GM18909 (cell line): ENCODE results near the gene ADAM15.

Source experiments
- ATAC-seq: cut with Tn5 transposase; IDR thresholded peaks from one replicate; pipeline ENCODE4 v1.9.1; 2021; ENCODE audit warnings: mild to moderate bottlenecking; ENCODE audit not compliant: unreplicated experiment, poor library complexity

The ADAM15 gene, protein sequence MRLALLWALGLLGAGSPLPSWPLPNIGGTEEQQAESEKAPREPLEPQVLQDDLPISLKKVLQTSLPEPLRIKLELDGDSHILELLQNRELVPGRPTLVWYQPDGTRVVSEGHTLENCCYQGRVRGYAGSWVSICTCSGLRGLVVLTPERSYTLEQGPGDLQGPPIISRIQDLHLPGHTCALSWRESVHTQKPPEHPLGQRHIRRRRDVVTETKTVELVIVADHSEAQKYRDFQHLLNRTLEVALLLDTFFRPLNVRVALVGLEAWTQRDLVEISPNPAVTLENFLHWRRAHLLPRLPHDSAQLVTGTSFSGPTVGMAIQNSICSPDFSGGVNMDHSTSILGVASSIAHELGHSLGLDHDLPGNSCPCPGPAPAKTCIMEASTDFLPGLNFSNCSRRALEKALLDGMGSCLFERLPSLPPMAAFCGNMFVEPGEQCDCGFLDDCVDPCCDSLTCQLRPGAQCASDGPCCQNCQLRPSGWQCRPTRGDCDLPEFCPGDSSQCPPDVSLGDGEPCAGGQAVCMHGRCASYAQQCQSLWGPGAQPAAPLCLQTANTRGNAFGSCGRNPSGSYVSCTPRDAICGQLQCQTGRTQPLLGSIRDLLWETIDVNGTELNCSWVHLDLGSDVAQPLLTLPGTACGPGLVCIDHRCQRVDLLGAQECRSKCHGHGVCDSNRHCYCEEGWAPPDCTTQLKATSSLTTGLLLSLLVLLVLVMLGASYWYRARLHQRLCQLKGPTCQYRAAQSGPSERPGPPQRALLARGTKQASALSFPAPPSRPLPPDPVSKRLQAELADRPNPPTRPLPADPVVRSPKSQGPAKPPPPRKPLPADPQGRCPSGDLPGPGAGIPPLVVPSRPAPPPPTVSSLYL

GRCh38 chr1:155050560-155051341 lies at the start of gene ADAM15:
Gene ADAM15 (plus strand): TSS chr1:155051316. CDS start chr1:155051387, 71 bp downstream.
- ATAC-seq = peak; percentile 59

DNA sequence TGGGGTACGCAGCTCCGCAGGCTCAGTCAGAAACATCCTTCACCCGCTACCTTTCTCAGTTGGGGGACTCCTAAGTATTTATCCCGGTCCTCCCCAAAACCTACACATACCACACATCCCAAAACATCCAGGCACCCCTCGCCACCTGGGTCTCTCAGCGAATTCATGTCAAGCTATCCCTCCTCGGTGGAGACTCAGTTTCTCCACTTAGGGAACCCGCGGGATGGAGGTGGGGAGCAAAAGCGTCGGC lies 49.8 kb upstream of the ADAM15 start:
- ATAC-seq = no peak

DNA sequence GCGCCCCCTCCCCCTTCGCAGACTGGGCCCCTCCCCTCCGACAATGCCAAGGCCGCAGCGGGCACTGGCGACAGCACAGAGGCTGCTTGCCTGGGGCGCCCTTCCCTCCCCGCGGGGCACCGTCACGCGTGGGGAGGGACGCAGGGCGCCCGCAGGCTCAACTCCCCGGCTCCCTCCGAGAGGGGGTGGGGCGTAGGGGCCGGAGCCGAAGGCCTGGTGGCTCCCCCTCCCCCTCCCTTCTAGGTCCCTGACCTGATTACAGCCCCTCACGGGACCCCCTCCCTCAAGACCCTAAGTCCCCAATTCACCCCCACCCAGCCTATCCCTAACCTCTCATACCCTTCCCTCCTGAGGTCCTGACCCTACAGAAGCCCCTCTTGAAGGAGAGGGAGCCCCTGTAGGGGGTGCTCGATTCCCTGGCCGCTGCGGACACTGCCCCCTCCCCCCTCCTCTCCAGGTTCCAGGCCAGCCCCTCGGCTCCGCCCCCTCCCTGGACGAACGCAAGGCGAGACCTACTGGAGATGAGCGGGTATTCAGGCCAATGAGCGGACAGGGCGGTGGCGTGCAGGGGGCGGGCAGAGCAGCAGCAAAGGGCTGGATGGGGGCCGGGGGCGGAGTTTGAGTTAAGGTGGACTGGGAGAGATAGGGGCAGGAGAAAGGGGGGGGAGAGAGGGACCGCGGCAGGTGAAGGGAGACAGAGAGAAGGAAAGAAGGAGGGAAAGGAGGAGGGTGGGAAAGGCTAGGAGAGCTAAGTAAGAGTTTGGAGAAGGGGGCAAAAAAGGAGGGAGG lies 49.2 kb upstream of the ADAM15 start:
- peak; percentile 53 for ATAC-seq

- ATAC-seq = no peak
Observed at GRCh38 chr1:155002464-155003226, 48.5 kb upstream of the ADAM15 start, which contains the start of gene ZBTB7B. Gene ZBTB7B (plus strand): TSS chr1:155002802. CDS start chr1:155014661, 11,859 bp downstream.

- no peak for ATAC-seq
Observed at GRCh38 chr1:155003227-155003765, 47.8 kb upstream of the ADAM15 start.

- no peak for ATAC-seq
Observed at GRCh38 chr1:155003766-155004351, 47.3 kb upstream of the ADAM15 start.

DNA sequence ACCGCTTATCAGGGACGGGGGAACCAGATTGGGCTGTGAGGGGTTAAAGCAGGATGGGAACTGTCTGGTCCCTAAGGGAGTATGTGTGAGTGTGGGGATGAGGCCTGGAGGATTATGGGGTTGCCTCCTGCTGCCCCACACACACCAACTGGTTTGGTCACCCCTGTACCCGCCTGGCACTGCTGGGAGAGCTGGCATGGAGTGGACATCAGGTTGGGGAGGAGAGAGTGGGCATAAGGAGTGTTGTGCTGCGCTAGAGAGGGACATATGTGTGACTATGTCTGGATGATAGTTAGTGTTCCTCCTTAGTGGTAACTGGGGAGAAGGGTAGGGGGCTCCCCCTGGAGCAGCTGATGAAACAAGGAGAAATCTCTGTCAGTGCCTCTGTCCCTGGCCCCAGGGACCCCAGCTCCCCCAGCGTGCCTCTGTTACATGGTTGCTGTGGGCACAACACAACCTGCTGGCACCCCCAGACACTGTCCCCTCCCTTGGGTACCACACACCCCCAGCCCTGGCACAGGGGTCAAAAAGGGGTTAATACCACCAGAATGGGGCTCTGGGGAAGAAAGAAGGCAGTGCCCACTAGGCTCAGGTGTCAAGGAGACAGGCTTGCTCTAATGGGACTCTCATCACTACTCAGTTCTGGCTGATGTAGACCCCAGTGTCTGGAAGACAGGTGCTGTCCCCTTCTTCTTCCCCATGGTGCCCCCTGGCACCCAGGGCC lies 46.6 kb upstream of the ADAM15 start:
- no peak for ATAC-seq

DNA sequence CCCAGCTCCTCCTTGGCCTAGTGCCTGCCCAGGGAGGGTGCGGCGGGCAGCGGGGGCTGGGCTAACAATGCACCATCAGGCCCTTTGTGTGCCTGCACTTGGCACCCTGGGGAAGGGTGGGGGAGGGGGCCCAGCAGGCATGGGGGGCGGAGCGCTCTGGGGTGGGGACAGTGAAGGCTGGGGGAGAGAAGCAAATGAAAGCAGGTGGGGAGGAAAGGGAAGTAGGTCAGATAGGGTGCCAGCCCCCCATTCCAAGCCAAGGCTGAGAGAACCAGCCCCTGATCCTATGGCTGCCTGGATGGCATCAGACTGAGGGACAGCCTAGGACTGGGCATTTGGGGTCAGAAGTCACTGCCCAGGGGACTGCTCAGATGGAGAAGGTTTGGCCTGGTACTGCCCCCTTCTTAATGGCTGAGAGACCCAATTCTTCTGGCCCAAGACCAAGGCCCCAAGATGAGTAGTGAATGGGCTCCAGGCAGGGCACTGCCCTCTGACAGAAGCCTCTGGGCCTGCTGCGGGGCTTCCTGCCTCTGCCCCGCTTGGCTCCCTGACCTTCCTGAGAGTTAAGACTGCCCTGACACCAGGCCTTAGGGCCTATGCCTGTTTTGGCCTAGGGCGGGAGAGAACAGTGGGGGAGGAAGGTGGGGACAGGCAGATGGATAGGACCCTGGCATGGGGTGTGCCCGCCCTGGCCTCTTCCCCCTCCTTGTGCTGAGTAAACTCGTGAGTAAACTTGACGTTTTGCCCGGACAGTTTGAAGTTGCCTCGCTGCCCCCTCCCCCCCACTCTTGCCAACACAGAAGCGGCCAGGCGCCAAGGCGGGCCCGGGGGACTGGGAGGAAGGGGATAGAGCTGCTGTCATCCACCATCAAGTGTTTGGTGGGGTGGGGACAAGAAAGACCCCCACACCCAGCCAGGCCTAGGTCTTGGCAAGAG lies 45.8 kb upstream of the ADAM15 start:
- ATAC-seq = no peak

DNA sequence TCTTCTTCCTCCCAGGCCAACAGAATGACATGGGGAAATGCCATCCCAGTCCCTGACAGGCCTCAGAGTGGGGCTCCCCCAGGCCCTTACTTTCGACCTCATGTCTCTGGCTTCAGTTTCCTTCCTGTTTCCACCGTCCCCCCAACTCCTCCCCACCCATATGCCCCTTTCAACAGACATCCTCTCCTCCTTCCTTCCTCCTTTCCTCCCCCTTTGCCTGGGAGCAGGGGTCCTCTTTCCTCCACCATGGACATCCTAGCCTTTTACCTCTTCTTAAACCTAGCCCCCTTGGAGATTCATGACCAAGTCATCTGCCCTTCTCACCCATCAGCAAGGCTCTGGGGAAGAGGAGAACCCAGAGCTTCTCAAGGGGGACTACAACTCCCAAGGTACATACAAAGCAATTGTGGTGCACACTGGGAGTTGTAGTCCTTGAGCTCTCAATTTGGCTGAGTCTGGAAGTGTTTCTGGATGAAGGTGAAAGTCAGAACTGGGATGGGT lies 44.5 kb upstream of the ADAM15 start:
- no peak for ATAC-seq

DNA sequence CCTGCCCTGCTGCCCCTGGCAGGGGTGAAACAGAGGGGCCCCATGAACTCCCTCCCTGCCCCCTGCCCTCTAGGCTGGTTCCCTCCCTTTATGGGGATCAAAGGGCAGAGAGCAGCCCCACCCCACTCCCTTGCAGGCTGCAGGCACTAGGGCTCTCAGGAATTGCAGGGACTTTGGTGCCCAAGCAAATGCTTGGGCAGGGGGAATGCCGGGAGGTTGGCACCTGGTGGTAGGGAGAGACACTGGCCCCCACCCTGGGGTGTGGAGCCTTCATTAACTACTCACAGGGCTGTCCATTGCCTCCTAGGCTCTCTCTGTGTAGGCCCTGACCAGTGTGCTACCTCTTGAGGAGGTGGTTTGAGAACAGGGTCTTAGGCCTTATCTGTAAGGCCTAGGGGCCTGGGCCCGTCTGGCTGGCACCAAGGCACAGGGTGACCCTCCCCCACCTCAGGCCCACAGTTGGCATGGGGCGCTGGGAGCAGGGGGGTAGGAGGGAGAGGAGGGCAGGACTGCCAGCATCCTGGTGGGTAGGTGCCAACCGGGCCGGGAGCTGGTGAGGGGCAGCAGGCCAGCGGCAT lies 43.8 kb upstream of the ADAM15 start:
- no peak for ATAC-seq

DNA sequence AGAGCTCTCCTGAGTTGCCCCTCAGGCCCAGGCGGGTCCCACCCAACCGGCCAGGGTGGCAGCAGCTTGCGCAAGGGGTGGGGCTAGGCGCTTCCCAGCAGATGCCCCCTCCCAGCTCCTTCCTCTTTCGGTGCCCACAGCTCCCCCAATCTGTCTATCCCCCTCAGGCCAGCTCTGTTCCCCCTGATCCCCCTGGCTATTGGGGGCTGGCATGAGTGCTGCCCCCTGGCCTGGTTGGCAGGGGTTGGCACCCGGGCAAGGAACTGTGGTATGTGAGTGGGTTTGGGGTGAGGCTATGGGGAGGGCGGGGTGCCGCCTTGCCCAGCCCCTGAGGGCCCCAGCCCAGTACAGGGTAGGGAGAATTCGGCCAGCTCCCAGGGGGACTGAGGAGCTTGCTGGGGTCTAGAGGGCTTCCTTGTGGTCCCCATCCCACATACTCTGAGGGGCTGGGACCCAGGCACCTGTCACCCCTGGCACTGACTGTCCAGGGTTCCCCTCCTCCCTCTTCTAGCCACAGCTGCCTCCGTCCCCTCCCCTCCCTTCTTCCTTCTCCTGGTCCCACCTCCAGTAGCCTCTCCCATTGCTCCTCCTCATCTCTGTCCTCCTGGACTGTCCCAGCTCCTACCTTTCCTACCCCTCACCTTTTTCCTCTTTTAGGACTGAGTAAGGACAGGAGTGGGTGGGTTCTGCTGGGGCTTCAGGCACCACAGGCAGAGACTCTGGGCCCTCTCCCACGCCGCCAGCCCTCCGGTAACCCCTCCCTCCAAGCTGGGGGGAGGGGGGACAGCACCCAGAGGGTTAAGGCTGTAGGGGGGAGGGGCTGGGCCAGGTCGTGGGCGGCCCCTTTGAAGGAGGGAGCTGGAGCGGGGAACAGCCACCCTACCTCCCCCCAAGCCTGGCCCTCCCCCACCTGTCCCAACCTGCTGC lies 42.8 kb upstream of the ADAM15 start:
- no peak for ATAC-seq

- ATAC-seq = no peak
Observed at GRCh38 chr1:155009221-155009711, 41.9 kb upstream of the ADAM15 start.

GRCh38 chr1:155009742-155010141 lies 41.4 kb upstream of the ADAM15 start:
- ATAC-seq = no peak

DNA sequence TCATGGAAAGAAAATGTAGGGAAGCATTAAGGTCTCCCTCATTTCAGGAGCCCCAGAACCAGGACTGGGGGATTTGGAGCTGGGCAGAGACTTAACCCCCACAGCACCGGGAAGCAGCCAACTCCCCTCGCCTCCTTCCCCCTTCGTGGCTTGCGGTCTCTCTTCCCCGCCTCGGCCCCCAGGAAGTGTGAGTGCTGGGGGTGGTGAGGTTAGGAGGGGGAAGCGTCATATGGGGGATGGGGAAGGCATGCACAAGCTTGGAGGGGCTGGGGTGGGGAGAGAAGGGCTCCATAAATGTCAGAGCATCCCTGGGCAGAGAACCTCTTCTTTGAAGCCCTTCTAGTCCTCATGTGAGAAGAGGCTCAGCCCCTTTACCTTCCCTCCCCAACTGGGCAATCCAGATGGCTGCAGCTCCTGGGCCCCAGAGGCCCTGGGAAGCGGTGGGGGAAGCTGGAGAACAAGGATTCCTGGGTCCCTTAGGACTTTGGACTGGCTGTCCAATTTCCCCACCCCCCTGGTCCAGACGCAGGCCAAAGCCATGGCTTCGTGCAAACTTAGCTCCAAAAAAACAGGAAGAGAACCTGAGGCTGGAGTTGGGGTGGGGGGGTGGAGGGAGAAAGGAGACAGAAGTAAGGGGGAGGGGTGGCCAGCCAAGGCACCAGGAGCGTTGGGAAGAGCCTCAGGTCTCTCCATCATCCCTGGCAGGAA lies 40.8 kb upstream of the ADAM15 start:
- no peak for ATAC-seq

GRCh38 chr1:155011004-155011416 lies 40.1 kb upstream of the ADAM15 start:
- ATAC-seq = no peak
